Parathyroid adenoma (tissue), 2 donors: Measurements from ENCODE around the gene PEAK1.
A peak's percentile ranks its signal among the peaks of the same experiment; 100 is the strongest.

ENCODE experiments used
- H2AFZ ChIP-seq: fragments of 300-600 bp; sonication (generic); one replicate; pipeline ENCODE4 v1.7.0; 2017; ENCODE audit warnings: antibody characterized with exemption, mild to moderate bottlenecking
- H3K27ac ChIP-seq: fragments of 300-600 bp; sonication (generic); one replicate; pipeline ENCODE4 v1.7.0; 2017
- H3K27me3 ChIP-seq: fragments of 300-600 bp; sonication (generic); one replicate; pipeline ENCODE4 v1.7.0; 2017; ENCODE audit warnings: low read length; ENCODE audit not compliant: control insufficient read depth, insufficient read depth
- H3K36me3 ChIP-seq: fragments of 300-600 bp; sonication (generic); one replicate; pipeline ENCODE4 v1.7.0; 2017; ENCODE audit warnings: low read length; ENCODE audit not compliant: control insufficient read depth, insufficient read depth
- H3K4me1 ChIP-seq: fragments of 300-600 bp; sonication (generic); one replicate; pipeline ENCODE4 v1.7.0; 2017; ENCODE audit warnings: control low read depth
- H3K4me2 ChIP-seq: fragments of 300-600 bp; sonication (generic); one replicate; pipeline ENCODE4 v1.7.0; 2017; ENCODE audit warnings: low read length
- H3K4me3 ChIP-seq: fragments of 300-600 bp; sonication (generic); one replicate; pipeline ENCODE4 v1.7.0; 2017; ENCODE audit warnings: low read depth, low read length
- H3K79me2 ChIP-seq: fragments of 300-600 bp; sonication (generic); one replicate; pipeline ENCODE4 v1.7.0; 2017; ENCODE audit warnings: control low read depth
- H3K9ac ChIP-seq: fragments of 300-600 bp; sonication (generic); one replicate; pipeline ENCODE4 v1.7.0; 2017; ENCODE audit warnings: mild to moderate bottlenecking
- H3K9me3 ChIP-seq: fragments of 300-600 bp; sonication (generic); one replicate; pipeline ENCODE4 v1.7.0; 2017; ENCODE audit warnings: low read length; ENCODE audit not compliant: control insufficient read depth
- CTCF ChIP-seq: fragments of 300-600 bp; sonication (generic); IDR thresholded peaks from one replicate; pipeline ENCODE4 v1.7.0; 2017; ENCODE audit warnings: antibody characterized with exemption, mild to moderate bottlenecking
- donor health status: primary hyperparathyroidism.

PEAK1 gene

DNA sequence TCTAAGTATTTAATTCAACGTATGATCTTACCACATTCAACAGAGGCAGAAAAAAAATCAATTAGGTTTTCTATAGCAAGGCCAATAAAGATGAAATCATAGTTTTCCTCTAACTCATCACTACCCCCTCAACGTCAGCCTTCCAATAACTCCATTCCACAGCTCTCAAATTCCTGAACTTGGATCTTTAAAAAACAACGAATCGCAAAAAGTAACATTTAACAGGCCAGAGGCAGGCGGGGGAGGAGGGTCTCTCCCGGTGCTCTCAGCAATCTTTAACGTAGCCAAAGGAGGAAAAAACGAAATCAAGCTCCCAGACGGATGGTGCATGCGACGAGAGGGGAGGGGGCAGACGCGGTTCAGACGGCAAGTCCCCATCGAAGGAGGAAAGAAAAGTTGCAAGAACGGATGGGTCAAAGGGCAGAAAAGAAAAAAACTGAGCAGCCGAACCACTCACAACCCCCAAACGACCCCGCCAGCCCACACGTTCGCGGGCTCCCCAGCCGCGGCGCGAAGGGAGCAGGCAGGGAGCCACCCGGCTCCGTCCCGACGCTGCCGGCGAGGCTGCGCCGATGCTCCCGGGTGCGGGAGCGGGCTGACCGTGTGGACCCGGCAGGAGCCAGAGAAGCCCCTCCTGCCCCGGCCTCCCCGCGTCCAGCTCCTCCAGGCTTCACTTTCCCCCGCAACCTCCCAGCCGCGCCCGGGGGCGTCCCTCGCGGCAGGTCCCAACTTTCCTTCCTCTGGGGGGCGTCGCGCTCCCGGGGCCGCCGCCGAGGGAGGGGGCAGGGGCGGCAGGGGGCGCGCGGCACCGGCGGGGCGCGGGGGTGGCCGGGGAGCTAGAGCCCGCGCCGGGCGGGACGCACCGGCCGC, 703 bp downstream of the PEAK1 start:
- H3K4me1 ChIP-seq: no peaks in the 10 kb centered on the region
- no peaks in the 10 kb centered on the region for H3K36me3 ChIP-seq
- peaks cover 4% of the 10 kb centered on the region for H3K79me2 ChIP-seq
- TF ChIP-seq CTCF: no peak
- H3K27me3 ChIP-seq: no peaks in the 10 kb centered on the region
- no peak overlapping the region for H3K27ac ChIP-seq
- peak overlapping the region; percentile 45 for H3K4me2 ChIP-seq
- peak overlapping the region; percentile 72 for H2AFZ ChIP-seq
- peak overlapping the region; percentile 55 for H3K4me3 ChIP-seq
- no peaks in the 10 kb centered on the region for H3K9me3 ChIP-seq
- H3K9ac ChIP-seq: no peak overlapping the region

DNA sequence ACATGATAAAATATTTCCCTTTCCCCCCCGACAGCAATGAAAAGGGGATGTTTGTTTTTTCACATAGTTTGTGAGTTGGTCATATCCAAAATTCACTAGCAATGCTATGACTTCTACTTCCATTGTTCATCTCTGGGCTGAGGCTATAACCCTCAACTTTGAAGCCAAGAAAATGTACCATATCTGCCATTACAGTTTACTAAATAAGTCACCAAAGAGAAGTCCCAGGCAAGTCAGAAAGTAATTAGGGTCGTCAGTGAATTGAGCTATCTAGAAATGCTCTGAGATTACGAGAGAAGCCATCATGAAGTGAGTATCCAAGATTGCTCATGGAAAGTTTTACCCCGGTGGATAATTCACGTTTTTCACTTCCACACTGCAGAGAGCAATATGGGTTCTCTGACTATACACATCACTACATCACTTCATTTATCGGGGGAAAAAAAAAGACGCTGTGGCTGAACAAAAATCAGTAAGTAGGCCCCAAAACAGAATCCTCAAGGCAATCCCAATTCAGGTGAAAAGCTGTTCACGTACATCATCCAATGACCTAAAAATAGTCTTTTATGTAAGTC, 1.4 kb downstream of the PEAK1 start:
- Histone ChIP-seq H3K27me3 (no peaks in the 10 kb centered on the region), H3K4me2 (peak overlapping the region; percentile 45), H2AFZ (peak overlapping the region; percentile 72), H3K9me3 (no peaks in the 10 kb centered on the region), H3K4me1 (no peaks in the 10 kb centered on the region), H3K9ac (no peak overlapping the region), H3K79me2 (peaks cover 4% of the 10 kb centered on the region), H3K4me3 (peak overlapping the region; percentile 55), H3K27ac (no peak overlapping the region), H3K36me3 (no peaks in the 10 kb centered on the region)
- no peak for TF ChIP-seq CTCF

GRCh38 chr15:77417602-77418001, 2.3 kb downstream of the PEAK1 start:
- Histone ChIP-seq H3K9me3 (no peaks in the 10 kb centered on the region), H3K27me3 (no peaks in the 10 kb centered on the region), H3K36me3 (no peaks in the 10 kb centered on the region), H2AFZ (no peak overlapping the region), H3K4me2 (no peak overlapping the region), H3K9ac (no peak overlapping the region), H3K4me1 (no peaks in the 10 kb centered on the region), H3K79me2 (peaks cover 4% of the 10 kb centered on the region), H3K27ac (no peak overlapping the region), H3K4me3 (no peak overlapping the region)
- TF ChIP-seq CTCF: no peak

- Histone ChIP-seq H3K4me2 (no peak overlapping the region), H3K4me1 (no peaks in the 10 kb centered on the region), H2AFZ (no peak overlapping the region), H3K27me3 (no peaks in the 10 kb centered on the region), H3K4me3 (no peak overlapping the region), H3K27ac (no peak overlapping the region), H3K79me2 (peaks cover 4% of the 10 kb centered on the region), H3K9ac (no peak overlapping the region), H3K36me3 (no peaks in the 10 kb centered on the region), H3K9me3 (no peaks in the 10 kb centered on the region)
- no peak for TF ChIP-seq CTCF
Observed at GRCh38 chr15:77416954-77417353, 3.0 kb downstream of the PEAK1 start.

- Histone ChIP-seq H3K4me3 (no peak overlapping the region), H3K79me2 (peaks cover 3% of the 10 kb centered on the region), H3K27ac (no peak overlapping the region), H3K27me3 (no peaks in the 10 kb centered on the region), H3K4me1 (no peaks in the 10 kb centered on the region), H3K36me3 (no peaks in the 10 kb centered on the region), H3K4me2 (no peak overlapping the region), H3K9ac (no peak overlapping the region), H2AFZ (no peak overlapping the region), H3K9me3 (no peaks in the 10 kb centered on the region)
- no peak for TF ChIP-seq CTCF
Observed at GRCh38 chr15:77416148-77416455, 3.8 kb downstream of the PEAK1 start.
